Urothelium cell line (cell line): ENCODE data around the gene ZNF132.
A peak's percentile ranks its signal among the peaks of the same experiment; 100 is the strongest.
"Not testable (repeated sequence)": the region's sequence is repeated elsewhere in the genome, so short reads cannot be mapped to it uniquely, and the experiment has no call there.

Source experiments
- DNase-seq: peaks from one replicate; pipeline ENCODE4 v3.0.0; 2011; ENCODE audit warnings: low spot score, mixed read lengths
- FAIRE-seq: peaks from 2 replicates; lab custom pipeline; 2011; peaks lifted over from hg19 to GRCh38; lab: Jason Lieb, UNC

Gene ZNF132

DNA sequence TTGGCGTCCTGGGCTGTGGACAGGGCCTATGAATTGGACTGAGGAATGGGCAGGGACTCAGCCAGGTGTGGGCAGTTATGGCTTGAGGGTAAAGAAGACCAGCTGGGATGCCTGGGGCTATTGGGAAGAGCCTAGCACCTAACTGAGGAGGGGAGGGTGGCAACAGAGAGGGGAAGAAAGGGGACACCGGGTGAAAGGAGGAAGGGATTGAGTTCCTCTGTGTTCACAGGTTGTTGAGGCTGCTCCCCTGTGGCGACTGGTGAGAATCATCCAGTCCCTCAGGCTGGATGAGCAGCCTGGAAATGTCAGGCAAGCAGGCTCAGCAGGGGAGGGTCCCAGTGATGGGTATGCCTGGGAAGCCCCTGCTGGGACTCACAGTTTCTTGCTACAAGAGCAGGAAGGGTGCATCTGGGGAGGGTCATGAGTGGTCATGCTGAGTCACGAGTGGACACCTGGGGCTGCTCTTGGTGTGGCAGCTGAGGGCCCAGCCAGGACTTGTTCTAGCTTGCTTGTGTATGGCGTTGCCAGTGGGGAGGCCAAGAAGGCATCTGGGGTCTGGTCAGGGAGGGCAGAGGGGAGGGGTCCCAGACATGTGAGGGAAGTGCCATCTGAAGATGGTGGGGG, 28.4 kb upstream of the ZNF132 start:
- FAIRE-seq: no peak
- no peak for DNase-seq

GRCh38 chr19:58466760-58467589, 27.0 kb upstream of the ZNF132 start, which contains the start of gene ZNF324:
TSS of gene ZNF324 (plus strand) at chr19:58467080. CDS start at chr19:58469186, 2,106 bp downstream.
- DNase-seq (peak; percentile 92), FAIRE-seq (peak; percentile 35)

DNA sequence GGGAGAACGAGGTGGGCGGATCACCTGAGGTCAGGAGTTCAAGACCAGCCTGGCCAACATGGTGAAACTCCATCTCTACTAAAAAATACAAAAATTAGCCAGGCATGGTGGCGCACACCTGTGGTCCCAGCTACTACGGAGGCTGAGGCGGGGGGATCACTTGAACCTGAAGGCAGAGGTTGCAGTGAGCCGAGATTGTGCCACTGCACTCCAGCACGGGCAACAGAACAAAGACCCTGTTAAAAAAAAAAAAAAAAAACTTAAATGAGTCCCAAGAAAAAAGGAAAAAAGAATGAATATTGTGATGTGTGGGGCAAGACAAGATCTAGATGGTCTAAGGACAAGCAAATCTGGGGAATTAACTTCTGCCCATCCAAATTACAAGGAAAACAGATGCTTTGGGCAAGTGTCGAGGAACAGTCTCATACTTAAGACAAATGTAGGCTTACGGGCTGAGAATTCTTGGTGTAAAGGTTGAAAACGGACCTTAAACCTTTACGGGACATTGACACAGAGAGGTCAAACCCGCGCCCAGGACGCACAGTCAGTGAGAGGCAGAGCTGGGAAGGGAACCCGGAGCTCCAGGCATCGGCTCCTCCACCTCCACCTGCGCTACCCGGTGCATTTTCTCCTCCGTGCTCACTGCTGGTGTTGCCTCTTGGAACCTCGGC, 26.3 kb upstream of the ZNF132 start:
- FAIRE-seq: no peak
- DNase-seq: no peak

- DNase-seq (no peak), FAIRE-seq (no peak)
These were observed 20.1 kb upstream of the ZNF132 start for GRCh38 chr19:58460039-58460438.

GRCh38 chr19:58456111-58456510, 16.2 kb upstream of the ZNF132 start:
- no peak for FAIRE-seq
- no peak for DNase-seq

- no peak for DNase-seq
- no peak for FAIRE-seq
These were observed 15.4 kb upstream of the ZNF132 start for GRCh38 chr19:58455306-58455705.

DNA sequence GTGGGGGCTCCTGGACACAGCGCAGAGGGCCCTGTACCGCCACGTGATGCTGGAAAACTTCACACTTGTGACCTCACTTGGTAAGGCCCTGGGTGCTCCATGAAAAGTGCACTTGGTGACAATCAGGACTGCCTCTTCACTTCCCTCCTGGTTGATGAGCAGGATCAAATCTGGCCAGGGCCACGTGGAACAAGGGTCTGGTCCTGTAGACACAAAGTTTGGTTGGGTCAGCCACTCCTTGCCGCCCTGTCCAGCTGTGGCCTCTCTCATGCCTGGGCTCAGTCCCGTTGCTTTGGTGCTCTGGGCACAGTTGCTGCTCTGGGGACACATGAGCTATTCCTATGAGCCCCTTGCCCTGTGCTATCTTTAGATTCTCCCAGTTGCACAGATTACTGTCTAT, 13.8 kb upstream of the ZNF132 start:
- no peak for FAIRE-seq
- no peak for DNase-seq

DNA sequence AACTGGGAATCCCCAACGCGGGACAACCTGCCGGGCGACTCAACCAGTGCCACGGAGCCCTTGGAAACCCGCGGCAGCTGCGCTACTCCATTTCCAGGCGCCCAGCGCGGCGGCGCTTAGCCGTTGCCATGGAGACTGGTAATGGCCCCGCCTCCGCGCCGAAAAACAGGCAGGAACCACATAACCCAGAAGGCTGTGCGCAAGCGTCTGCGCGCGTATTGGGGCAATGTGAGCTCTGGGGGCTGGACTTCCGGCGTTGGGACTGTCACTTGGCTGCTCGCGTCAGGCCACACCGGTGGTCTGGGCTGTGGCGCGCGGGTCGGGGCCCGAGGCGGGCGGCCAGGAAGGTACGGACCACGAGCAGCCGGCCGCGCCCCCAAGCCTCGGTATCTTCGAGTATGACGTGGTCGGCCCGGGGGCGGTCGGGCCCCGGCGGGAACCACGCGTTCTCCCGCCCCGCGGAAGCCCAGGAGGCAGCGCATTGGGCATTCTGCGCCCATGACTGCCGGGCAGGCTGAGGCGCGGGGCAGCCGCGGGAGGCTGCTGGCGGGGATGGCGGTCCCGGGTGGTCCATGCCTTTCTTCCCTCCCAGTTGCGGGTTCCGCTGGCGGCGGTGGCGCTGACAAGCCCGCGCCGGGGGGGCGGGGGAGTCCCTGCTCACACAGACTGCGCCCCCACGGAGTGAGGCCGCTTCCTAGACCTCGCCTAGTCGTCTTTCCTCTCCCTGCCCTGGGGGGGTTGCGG, 11.6 kb upstream of the ZNF132 start, which contains the start of gene ZNF324B:
ZNF324B (plus strand) TSS at position 265 of the 744 bp plus-strand sequence. CDS start 2,080 bp downstream, outside the sequence.
- DNase-seq (peak; percentile 92), FAIRE-seq (no peak)

DNA sequence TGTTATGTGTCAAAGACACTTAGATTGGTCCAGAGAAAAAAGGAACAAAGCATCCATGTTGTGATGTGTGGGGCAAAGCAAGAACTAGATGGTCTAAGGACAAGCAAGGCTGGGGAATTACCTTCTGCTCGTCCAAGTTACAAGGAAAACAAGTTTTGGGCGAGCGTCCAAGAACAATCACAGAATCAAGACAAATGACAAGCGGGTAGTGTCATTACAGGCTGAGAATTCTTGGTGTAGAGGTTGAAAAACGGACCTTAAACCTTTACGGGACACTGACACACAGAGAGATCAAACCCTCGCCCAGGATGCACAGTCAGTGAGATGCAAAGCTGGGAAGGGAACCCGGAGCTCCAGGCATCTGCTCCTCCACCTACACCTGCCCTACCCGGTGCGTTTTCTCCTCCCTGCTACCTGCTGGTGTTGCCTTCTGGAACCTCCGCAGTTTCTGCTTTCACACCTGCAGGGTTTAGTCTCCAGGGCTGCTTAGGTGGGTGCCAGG, 11.0 kb upstream of the ZNF132 start:
- FAIRE-seq (no peak), DNase-seq (no peak)

DNA sequence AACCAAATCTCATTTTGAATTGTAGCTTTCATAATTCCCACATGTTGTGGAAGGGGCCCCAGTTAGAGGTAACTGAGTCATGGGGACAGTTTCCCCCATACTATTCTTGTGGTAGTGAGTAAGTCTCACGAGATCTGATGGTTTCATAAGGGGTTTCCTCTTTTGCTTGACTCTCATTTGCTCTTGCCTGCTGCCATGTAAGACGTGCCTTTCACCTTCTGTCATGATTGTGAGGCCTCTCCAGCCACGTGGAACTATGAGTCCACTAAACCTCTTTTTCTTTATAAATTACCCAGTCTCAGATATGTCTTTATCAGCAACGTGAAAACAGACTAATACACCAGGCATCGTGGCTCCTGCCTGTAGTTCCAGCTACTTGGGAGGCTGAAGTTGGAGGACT, 10.0 kb upstream of the ZNF132 start:
- DNase-seq, FAIRE-seq: not testable (repeated sequence)

GRCh38 chr19:58448860-58449259, 8.9 kb upstream of the ZNF132 start:
- DNase-seq, FAIRE-seq: not testable (repeated sequence)

- not testable (repeated sequence) for DNase-seq, FAIRE-seq
These were observed 3.0 kb upstream of the ZNF132 start for GRCh38 chr19:58442986-58443385.

- FAIRE-seq: no peak
- no peak for DNase-seq
These were observed 603 bp upstream of the ZNF132 start for GRCh38 chr19:58440556-58440955.

GRCh38 chr19:58434217-58434616, 5.7 kb downstream of the ZNF132 start:
- FAIRE-seq (no peak), DNase-seq (no peak)

DNA sequence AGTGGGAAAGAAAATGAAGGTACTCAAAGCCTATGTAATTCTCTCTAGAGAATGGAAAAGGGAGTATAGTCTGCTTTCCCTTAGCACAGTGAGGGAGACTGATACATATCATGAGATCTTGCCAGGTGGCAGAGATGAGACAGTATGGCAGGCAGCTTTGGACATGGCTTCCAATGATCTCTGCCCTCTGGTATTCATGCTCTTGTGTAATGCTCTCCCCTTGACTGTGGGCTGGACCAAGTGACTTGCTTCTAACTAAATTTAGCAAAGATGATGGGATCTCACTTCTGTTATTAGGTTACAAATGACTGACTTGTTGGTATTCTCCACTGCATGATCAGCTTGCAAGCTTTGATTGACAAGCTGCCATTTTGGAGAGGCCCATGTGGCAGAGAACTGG, 10.2 kb downstream of the ZNF132 start:
- DNase-seq: no peak

DNA sequence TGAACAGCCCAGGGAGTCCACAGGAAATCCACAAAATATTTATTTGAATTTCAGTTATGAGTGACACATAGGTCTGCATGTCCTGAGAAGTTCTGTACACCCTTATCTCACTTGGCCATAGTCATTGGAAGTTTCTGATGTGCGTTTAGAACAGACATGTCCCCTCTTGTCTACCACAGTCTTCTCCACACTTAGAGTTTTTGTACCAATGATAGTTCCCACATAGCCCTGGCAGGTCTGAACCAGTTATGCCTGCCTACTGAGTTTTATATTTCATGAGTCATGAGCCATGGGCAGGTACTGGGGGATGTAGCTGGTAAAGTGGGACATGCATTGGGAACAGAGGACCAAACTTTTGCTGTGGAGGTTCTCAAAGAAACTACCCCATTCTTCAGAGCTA, 11.3 kb downstream of the ZNF132 start:
- no peak for FAIRE-seq
- no peak for DNase-seq

More for the DNA sequence above, 10.2 kb downstream of the ZNF132 start:
- FAIRE-seq: no peak

DNA sequence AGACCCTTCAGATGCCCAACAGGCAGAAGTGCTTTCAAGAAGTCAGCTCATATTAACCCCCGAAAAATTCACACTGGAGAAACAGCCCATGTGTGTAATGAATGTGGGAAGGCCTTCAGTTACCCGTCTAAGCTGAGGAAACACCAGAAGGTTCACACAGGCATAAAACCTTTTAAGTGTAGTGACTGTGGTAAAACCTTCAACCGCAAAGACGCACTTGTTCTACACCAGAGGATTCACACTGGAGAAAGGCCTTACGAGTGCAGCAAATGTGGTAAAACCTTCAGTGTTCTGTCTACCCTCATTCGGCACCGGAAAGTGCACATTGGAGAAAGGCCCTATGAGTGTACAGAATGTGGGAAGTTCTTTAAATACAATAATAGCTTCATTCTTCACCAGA, 22.9 kb downstream of the ZNF132 start:
- FAIRE-seq (no peak), DNase-seq (no peak)

DNA sequence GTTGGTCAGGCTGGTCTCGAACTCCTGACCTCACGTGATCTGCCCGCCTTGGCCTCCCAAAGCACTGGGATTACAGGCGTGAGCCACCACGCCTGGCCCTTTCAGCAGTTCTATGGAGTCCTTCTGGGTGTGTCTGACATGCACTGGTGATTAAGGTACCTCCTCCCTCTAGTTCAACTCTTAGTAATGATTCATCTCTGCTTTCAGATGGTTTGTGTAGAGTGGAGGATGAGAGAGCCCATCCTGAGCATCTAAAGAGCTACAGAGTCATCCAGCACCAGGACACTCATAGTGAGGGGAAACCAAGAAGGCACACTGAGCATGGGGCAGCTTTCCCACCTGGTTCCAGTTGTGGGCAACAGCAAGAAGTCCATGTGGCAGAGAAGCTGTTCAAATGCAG, 23.3 kb downstream of the ZNF132 start:
- DNase-seq: no peak

DNA sequence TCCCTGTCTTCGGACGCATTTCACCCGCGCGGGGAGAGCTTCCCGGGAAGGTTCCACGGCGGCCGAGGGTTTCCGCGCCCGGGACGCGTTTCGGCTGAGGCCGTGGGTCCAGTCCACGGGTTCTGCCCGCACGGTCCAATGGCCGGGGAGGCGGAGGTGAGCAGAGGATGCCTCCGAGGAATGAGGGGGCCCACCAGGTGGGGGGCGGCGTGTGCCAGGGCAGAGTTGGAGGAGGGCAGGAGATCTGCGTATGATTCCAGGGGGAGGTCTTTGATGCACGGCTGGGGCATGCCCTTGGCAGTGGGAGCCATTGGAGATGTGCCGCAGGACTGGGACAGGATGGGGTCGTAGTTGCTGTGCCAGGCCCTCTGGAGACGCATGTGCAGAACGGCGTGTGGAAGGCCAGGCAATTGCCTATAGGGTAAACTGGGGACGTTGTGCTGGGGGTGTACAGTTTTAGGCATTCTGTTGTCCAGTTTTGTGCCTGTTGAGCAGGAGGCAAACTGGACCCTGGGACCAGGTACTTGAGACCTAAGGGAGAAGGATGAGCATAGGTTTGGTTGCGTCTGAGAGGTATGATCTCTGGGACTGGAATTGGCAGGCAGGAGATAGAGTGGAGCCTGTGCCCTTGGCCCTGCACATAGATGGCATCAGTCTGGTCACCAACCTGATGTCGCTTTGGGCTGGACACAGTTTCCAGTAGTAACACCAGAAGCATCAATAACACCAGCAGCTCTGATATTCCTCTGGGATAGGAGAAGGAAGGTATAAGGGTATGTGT, 30.8 kb downstream of the ZNF132 start:
- FAIRE-seq (no peak), DNase-seq (no peak)

More for the DNA sequence above, 23.3 kb downstream of the ZNF132 start:
- FAIRE-seq: no peak
